Small intestine (tissue), 7 donors: ENCODE measurements around the gene CACYBP. TPM values are rescaled to one million over a fixed set of nuclear protein-coding genes. Genes with fewer than 3 reads are reported as not detected.

Experiments
- DNase-seq, 2 donors: peaks; one replicate each; pipeline versions ENCODE4 v3.0.0 to v3.0.0-alpha.2; 2013
- FAIRE-seq: peaks from 2 replicates; lab custom pipeline; 2012; peaks lifted over from hg19 to GRCh38; lab: Jason Lieb, UNC
- H3K27ac ChIP-seq, 3 donors: one replicate each; pipeline ENCODE4 v1.5.1; 2013; ENCODE audit warnings: low read length in 2 of 3, mild to moderate bottlenecking in 2 of 3, control low read depth in 1 of 3, inconsistent platforms in 1 of 3, low read depth in 1 of 3, moderate library complexity in 1 of 3
- H3K27me3 ChIP-seq, 3 donors: one replicate each; pipeline ENCODE4 v1.6.1; 2013; ENCODE audit warnings: low read length in 3 of 3, inconsistent platforms in 1 of 3; ENCODE audit not compliant: control insufficient read depth in 3 of 3, insufficient read depth in 3 of 3
- H3K36me3 ChIP-seq, 3 donors: one replicate each; pipeline ENCODE4 v1.6.1; 2013; ENCODE audit warnings: low read length in 3 of 3, inconsistent platforms in 1 of 3, low read depth in 1 of 3, mild to moderate bottlenecking in 1 of 3, moderate library complexity in 1 of 3; ENCODE audit not compliant: control insufficient read depth in 3 of 3, insufficient read depth in 2 of 3
- H3K4me1 ChIP-seq, 3 donors: one replicate each; pipeline ENCODE4 v1.6.1; 2013; ENCODE audit warnings: low read length in 2 of 3, inconsistent platforms in 1 of 3, low read depth in 1 of 3, mild to moderate bottlenecking in 1 of 3, moderate library complexity in 1 of 3; ENCODE audit not compliant: control insufficient read depth in 3 of 3, insufficient read depth in 2 of 3
- H3K4me3 ChIP-seq, 3 donors: one replicate each; pipeline ENCODE4 v1.5.1; 2013; ENCODE audit warnings: low read length in 3 of 3, control low read depth in 1 of 3, inconsistent platforms in 1 of 3, low read depth in 1 of 3, mild to moderate bottlenecking in 1 of 3, moderate library complexity in 1 of 3
- H3K9me3 ChIP-seq, 2 donors: one replicate each; pipeline ENCODE4 v1.6.1; 2013; ENCODE audit warnings: low read depth in 1 of 2, low read length in 1 of 2; ENCODE audit not compliant: control insufficient read depth in 2 of 2, insufficient read depth in 1 of 2
- WGBS, 3 donors: extraction: QIAGEN DNeasy Blood & Tissue Kit; methylation state at CpG; one replicate each; pipeline ENCODE4 v1.1.7; 2013; 5-methylcytosine and 5-hydroxymethylcytosine counted together
- polyA plus RNA-seq, 4 donors: library from polyadenylated mRNA; stranded (reverse) in 3 of 4; unstranded in 1 of 4; fragments of 200-250 nt in 3 of 4; fragments of 120-200 nt in 1 of 4; gene quantifications; one replicate each; pipeline versions ENCODE4 v1.2.1 to v1.2.3, GENCODE V29; 2013
- donor health status: healthy with polysubstance abuse.
- donor health status: control.
- donor health status: control.
- donor health status: Bipolar disorder and iron deficiency.
- donor health status: healthy.

Gene CACYBP
- polyA plus RNA-seq, 4 donors, result 42.4 to 99.8 (median 73.2) TPM

DNA sequence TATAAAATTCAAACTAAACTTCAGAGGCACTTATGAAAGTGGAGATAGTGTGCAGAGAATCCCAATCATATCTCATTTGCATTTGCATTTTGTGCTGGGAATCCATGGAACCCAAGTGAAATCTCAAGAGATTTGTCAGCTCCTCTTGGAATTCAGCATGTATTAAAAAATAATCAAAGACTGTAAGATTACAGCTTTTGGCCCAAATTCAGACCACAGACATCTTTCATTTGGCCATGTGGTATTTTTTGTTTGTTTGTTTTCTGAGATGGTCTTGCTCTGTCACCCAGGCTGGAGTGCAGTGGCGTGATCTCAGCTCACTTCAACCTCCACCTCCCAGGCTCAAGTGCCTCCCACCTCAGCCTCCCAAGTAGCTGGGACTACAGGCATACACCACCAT is 3.8 kb upstream of the CACYBP start:
- peaks cover 0 to 4% (median 0%) of the 10 kb centered on the region in 3 donors for H3K36me3 ChIP-seq
- H3K27me3 ChIP-seq, result no peaks in the 10 kb centered on the region
- peaks cover 0 to 34% (median 2%) of the 10 kb centered on the region in 3 donors for H3K4me1 ChIP-seq
- H3K4me3 ChIP-seq, result no peak overlapping the region
- H3K9me3 ChIP-seq, result no peaks in the 10 kb centered on the region
- WGBS, 3 donors, result 94% methylated on average over 1 of the region's 1 CpG
- peak overlapping the region in 1 of 3 donors; percentile 94 for H3K27ac ChIP-seq
- DNase-seq (no peak), FAIRE-seq (no peak)

DNA sequence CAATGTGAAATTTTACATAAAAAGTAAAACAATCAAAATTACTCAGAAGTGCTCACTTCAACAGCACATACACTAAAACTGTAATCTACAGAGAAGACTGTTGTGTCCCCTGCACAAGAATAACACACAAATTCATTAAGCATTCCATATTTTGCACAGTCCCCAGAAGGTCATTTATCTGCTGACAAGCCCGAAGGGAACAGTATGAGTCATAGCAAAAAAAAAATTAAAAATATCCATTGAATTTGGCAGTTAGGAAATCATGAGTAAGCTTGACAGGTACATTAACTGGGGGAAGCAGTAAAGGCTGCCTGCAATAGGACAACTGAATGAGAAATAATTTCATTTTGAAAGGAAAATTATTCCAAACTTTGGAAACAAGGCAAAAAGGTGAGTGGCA is 3.3 kb upstream of the CACYBP start:
- H3K36me3 ChIP-seq, result peaks cover 0 to 4% (median 0%) of the 10 kb centered on the region in 3 donors
- FAIRE-seq (no peak), DNase-seq (peak in 1 of 2 donors; percentile 33)
- peak overlapping the region in 1 of 3 donors; percentile 94 for H3K27ac ChIP-seq
- H3K9me3 ChIP-seq, result no peaks in the 10 kb centered on the region
- peaks cover 0 to 34% (median 2%) of the 10 kb centered on the region in 3 donors for H3K4me1 ChIP-seq
- no peak overlapping the region for H3K4me3 ChIP-seq
- WGBS, 3 donors, result 12 to 20% (median 20%) methylated on average over 1 of the region's 1 CpG
- no peaks in the 10 kb centered on the region for H3K27me3 ChIP-seq

DNA sequence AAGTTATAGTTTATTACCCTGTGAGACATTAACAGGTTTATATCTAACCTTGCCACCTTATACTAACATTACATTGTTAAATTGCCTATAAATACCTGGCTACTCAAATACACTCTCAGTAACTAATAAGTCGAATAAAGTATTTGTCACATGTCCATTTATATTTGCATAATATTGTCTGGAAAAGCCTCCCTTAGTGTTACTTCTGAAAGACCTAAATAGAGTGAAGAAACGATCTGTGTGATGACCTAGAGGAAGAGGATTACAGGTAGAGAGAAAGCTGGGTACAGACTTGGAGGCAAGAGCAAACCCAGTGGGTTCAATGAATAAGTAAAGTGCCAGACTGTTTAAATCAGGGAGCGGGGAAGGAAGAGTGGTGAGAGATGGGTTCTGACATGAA is 2.7 kb upstream of the CACYBP start:
- peaks cover 0 to 2% (median 0%) of the 10 kb centered on the region in 3 donors for H3K36me3 ChIP-seq
- no peaks in the 10 kb centered on the region for H3K9me3 ChIP-seq
- H3K27ac ChIP-seq, result peak overlapping the region in 1 of 3 donors; percentile 94
- 16 to 64% (median 43%) methylated on average over 3 of the region's 3 CpGs for WGBS, 3 donors
- peaks cover 0 to 34% (median 2%) of the 10 kb centered on the region in 3 donors for H3K4me1 ChIP-seq
- no peak overlapping the region for H3K4me3 ChIP-seq
- peak; percentile 40 to 55 for DNase-seq
- no peaks in the 10 kb centered on the region for H3K27me3 ChIP-seq
- no peak for FAIRE-seq

DNA sequence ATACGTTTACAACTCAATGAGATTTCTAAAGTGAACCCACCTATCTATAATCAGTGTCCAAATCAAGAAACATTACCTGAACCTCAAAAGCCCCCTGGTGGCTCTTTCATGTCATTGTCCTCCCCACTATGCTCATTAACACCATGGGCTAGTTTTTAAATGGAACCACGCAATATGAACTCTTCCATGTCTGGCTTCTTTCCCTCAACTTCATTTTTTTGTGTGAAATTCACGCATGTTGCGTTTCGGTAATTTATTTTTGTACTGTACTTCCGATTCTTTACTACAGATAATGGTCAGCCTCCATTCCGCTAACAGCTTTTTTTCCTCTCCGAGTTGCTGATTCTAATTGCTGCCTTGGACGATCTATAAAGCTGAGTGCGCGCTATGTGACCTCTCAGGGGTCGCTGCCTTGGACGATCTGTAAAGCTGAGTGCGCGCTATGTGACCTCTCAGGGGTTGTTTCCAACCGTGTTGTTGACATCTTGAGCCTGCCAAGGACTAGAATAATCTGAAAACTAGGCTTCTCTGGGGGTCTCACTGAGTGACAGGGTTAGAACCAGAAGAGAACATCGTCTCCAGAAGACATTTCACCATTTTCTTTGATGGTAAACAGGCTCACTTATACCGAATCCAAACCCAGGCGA is 1.1 kb upstream of the CACYBP start:
- DNase-seq (peak; percentile 66 to 80), FAIRE-seq (no peak)
- H3K36me3 ChIP-seq, result no peaks in the 10 kb centered on the region
- H3K4me1 ChIP-seq, result peaks cover 0 to 34% (median 2%) of the 10 kb centered on the region in 3 donors
- WGBS, 3 donors, result 13 to 25% (median 25%) methylated on average over 19 of the region's 19 CpGs
- H3K4me3 ChIP-seq, result peak overlapping the region in 2 of 3 donors; percentile 49 to 74
- H3K27me3 ChIP-seq, result no peaks in the 10 kb centered on the region
- peak overlapping the region; percentile 88 to 95 (median 94) for H3K27ac ChIP-seq
- H3K9me3 ChIP-seq, result no peaks in the 10 kb centered on the region

DNA sequence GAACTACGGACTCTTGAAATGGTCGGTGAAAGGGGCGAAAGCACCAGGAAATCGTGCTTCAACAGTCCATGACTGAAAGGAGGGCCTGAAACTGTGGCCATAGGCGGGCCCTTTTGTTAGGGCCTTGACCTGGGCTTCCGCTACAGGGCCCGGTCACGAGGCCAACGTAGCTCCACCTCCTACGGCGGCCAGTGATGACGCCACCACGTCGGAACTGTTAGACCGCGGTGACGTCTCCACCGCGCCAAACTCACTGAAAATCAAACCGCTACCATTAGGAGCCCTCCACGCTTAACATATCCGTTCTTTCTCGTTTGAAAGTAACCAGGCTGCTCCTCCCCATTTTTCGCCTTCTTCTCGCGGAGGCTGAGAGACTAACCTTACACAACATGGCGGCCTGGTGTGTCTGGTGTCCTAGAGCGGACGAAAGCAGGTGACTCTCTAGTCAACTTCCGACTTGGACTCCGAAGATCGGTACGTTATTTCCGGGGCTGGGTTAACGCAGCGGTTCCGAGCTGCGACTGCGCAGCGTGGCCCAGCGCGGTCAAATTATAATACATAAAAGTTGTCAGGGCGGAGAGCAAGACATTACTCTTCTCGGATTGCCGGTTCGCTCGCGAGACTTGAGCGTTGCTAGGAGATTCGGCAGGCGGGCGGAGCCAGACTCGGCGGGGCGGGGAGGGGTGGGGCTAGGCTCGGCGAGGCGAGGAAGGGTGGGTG is 371 bp upstream of the CACYBP start:
- Histone ChIP-seq H3K9me3 (no peaks in the 10 kb centered on the region), H3K27ac (peak overlapping the region; percentile 88 to 95 (median 94)), H3K4me1 (peaks cover 0 to 34% (median 2%) of the 10 kb centered on the region in 3 donors), H3K27me3 (no peaks in the 10 kb centered on the region), H3K36me3 (no peaks in the 10 kb centered on the region), H3K4me3 (peak overlapping the region; percentile 5 to 90 (median 71))
- 0 to 1% (median 0%) methylated on average over 55 to 58 of the region's 58 CpGs for WGBS, 3 donors
- no peak for FAIRE-seq
- peak; percentile 99 to 100 for DNase-seq

DNA sequence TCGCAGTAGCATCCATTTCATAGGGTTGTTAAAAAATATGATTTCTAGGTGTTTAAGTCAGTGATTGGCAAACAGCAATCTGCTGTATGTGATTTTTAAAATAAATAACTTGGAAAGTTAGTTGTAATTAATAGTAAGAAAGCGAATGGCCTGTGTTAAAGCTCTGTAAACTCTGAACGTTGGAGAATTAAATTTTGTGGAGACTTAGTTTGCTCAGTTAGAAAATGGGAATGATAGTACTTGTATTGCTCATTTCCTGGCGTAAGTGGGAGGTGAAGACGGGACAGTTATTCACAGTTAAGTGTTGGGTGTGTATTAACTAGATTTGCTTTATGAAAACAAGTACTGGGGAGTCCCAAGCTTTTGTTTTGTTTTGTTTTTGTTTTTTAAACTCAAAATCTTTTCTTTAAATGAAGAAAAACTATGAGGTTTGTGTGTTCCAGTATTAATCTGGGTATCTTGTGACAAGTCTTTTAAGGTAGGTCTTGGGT is 995 bp downstream of the CACYBP start:
- no peaks in the 10 kb centered on the region for H3K9me3 ChIP-seq
- peak overlapping the region; percentile 71 to 90 (median 84) for H3K4me3 ChIP-seq
- H3K27ac ChIP-seq, result peak overlapping the region in 2 of 3 donors; percentile 88 to 90
- peaks cover 0 to 23% (median 2%) of the 10 kb centered on the region in 3 donors for H3K4me1 ChIP-seq
- H3K27me3 ChIP-seq, result no peaks in the 10 kb centered on the region
- WGBS, 3 donors, result 1 to 2% (median 1%) methylated on average over 5 of the region's 5 CpGs
- peaks cover 0 to 5% (median 4%) of the 10 kb centered on the region in 3 donors for H3K36me3 ChIP-seq
- FAIRE-seq, result no peak
- no peak for DNase-seq

DNA sequence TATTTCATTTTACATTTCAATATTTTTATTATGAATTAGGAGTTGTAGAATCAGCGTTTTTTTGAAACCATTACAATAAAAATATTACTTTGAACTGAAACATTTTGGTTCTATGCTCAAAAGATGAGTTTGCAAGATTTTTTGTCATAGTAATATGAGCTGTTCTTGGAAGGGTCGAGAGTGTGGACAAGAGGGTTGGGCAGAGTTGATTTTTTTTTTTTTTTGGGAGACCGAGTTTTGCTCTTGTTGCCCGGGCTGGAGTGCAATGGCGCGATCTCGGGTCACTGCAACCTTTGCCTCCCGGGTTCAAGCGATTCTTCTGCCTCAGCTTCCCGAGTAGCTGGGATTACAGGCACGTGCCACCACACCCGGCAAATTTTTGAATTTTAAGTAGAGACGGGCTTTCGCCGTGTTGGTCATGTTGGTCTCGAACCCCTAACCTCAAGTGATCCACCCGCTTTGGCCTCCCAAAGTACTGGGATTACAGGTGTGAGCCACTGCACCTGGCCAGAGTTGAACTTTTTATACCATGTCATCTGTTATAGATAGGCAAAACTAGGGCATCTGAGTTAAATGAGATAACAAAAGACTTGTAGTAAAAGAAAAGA is 3.3 kb downstream of the CACYBP start:
- Histone ChIP-seq H3K4me1 (peaks cover 0 to 8% (median 0%) of the 10 kb centered on the region in 3 donors), H3K27me3 (no peaks in the 10 kb centered on the region), H3K4me3 (no peak overlapping the region), H3K27ac (no peak overlapping the region), H3K9me3 (no peaks in the 10 kb centered on the region), H3K36me3 (peaks cover under 1 to 7% (median 6%) of the 10 kb centered on the region in 3 donors)
- no peak for DNase-seq
- 82 to 90% (median 89%) methylated on average over 17 of the region's 17 CpGs for WGBS, 3 donors
- no peak for FAIRE-seq

DNA sequence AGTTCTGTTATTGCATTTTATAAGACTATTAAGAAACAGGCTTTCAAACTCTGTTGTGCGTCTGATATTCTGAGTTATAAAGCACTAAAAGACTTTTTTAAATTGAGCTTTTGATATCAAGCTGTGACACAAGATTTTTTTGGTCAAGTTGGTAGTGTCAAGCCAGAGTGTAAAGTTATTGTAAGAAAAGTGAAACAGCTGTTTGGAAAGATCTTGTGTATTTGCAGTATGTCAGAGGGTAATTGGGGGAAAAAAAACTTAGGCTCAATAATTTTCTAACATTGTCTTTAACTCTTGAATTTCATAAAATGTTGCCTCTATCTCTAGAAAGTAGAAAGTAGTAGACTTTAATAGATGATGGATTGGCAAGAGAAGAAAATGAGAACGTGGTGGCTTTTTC is 3.8 kb downstream of the CACYBP start:
- Histone ChIP-seq H3K4me3 (no peak overlapping the region), H3K4me1 (peaks cover 0 to 3% (median 0%) of the 10 kb centered on the region in 3 donors), H3K27me3 (no peaks in the 10 kb centered on the region), H3K9me3 (no peaks in the 10 kb centered on the region), H3K27ac (no peak overlapping the region), H3K36me3 (peaks cover 2 to 8% (median 7%) of the 10 kb centered on the region in 3 donors)
- WGBS, 3 donors, result 34 to 49% (median 42%) methylated on average over 2 of the region's 2 CpGs
- DNase-seq, result no peak
- no peak for FAIRE-seq
